Astrocyte (in vitro differentiated cells and primary cell): ENCODE results near the gene CARD19.

Experiments used
- EZH2 ChIP-seq: IDR thresholded peaks from 2 replicates; pipeline ENCODE4 v1.6.1; 2012; ENCODE audit warnings: mild to moderate bottlenecking, low read length, inconsistent platforms; ENCODE audit not compliant: insufficient read depth
- TF ChIP-seq, protein P1 (sequence below): IDR thresholded peaks from 2 replicates; pipeline ENCODE4 v1.5.1; 2011; ENCODE audit warnings: low read depth, mild to moderate bottlenecking, inconsistent platforms, low read length, moderate library complexity; ENCODE audit not compliant: insufficient read depth

DNA sequence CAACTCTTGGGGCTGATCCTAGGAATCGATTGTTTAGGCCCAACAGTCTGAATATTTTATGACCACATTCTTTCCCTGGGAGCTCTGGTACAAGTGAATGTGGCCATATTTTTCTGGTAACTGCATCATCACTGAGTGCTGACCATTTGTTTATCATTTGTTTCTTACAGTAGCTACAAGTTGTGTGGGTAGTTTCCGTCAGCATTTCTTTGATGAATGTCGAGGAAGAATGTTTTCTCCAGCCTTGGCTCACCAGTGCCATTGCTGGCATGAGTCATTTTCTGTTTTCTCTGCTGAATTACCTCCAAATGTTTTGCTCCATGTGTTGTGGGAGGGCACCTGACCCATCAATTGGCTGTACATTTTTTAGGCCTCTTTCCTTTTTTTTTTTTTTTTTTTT is 14.1 kb upstream of the CARD19 start:
- TF ChIP-seq, protein P1, sequence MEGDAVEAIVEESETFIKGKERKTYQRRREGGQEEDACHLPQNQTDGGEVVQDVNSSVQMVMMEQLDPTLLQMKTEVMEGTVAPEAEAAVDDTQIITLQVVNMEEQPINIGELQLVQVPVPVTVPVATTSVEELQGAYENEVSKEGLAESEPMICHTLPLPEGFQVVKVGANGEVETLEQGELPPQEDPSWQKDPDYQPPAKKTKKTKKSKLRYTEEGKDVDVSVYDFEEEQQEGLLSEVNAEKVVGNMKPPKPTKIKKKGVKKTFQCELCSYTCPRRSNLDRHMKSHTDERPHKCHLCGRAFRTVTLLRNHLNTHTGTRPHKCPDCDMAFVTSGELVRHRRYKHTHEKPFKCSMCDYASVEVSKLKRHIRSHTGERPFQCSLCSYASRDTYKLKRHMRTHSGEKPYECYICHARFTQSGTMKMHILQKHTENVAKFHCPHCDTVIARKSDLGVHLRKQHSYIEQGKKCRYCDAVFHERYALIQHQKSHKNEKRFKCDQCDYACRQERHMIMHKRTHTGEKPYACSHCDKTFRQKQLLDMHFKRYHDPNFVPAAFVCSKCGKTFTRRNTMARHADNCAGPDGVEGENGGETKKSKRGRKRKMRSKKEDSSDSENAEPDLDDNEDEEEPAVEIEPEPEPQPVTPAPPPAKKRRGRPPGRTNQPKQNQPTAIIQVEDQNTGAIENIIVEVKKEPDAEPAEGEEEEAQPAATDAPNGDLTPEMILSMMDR = no peak
- TF ChIP-seq EZH2 = no peak
